Bronchial epithelial cell (primary cell): ENCODE measurements around the gene CLEC4M. TPM values are rescaled to one million over a fixed set of nuclear protein-coding genes. Genes with fewer than 3 reads are reported as not detected.

ENCODE experiments used
- DNase-seq: peaks from one replicate; pipeline ENCODE4 v3.0.0-alpha.2; 2010; ENCODE audit warnings: low read depth
- FAIRE-seq: peaks from 2 replicates; lab custom pipeline; 2011; peaks lifted over from hg19 to GRCh38; lab: Jason Lieb, UNC
- H3K27me3 ChIP-seq: 2 replicates; pipeline ENCODE4 v1.5.1; 2011; ENCODE audit warnings: low read length; ENCODE audit not compliant: control insufficient read depth, insufficient read depth
- H3K36me3 ChIP-seq: 2 replicates; pipeline ENCODE4 v1.5.1; 2011; ENCODE audit warnings: low read length; ENCODE audit not compliant: control insufficient read depth, insufficient read depth
- H3K4me3 ChIP-seq: 2 replicates; pipeline ENCODE4 v1.5.1; 2011; ENCODE audit warnings: mild to moderate bottlenecking, low read depth, low read length, control low read depth
- total RNA-seq: library from RNA; depleted of rRNA; stranded (reverse); fragments of >200 nt; gene quantifications from 2 replicates; pipeline ENCODE4 v1.2.1, GENCODE V29; 2014
- TF ChIP-seq, protein P1 (sequence below): IDR thresholded peaks from 2 replicates; pipeline ENCODE4 v1.5.1; 2011; ENCODE audit warnings: mild to moderate bottlenecking, moderate library complexity, low read length, control low read depth, inconsistent platforms; ENCODE audit not compliant: insufficient read depth, severe bottlenecking

CLEC4M gene
- total RNA-seq, 1 donor from 2014 or later = not detected

- no peak for DNase-seq
- H3K4me3 ChIP-seq = no peak overlapping the region
- no peaks in the 10 kb centered on the region for H3K36me3 ChIP-seq
- TF ChIP-seq, protein P1, sequence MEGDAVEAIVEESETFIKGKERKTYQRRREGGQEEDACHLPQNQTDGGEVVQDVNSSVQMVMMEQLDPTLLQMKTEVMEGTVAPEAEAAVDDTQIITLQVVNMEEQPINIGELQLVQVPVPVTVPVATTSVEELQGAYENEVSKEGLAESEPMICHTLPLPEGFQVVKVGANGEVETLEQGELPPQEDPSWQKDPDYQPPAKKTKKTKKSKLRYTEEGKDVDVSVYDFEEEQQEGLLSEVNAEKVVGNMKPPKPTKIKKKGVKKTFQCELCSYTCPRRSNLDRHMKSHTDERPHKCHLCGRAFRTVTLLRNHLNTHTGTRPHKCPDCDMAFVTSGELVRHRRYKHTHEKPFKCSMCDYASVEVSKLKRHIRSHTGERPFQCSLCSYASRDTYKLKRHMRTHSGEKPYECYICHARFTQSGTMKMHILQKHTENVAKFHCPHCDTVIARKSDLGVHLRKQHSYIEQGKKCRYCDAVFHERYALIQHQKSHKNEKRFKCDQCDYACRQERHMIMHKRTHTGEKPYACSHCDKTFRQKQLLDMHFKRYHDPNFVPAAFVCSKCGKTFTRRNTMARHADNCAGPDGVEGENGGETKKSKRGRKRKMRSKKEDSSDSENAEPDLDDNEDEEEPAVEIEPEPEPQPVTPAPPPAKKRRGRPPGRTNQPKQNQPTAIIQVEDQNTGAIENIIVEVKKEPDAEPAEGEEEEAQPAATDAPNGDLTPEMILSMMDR = no peak
- no peak for FAIRE-seq
- peaks cover 2% of the 10 kb centered on the region for H3K27me3 ChIP-seq
Measured at GRCh38 chr19:7775761-7776160, 12.7 kb downstream of the CLEC4M start.

- Histone ChIP-seq H3K27me3 (peaks cover 2% of the 10 kb centered on the region), H3K36me3 (no peaks in the 10 kb centered on the region), H3K4me3 (no peak overlapping the region)
- TF ChIP-seq, protein P1 = no peak
- DNase-seq (no peak), FAIRE-seq (no peak)
Measured at GRCh38 chr19:7778081-7778480, 15.0 kb downstream of the CLEC4M start.

DNA sequence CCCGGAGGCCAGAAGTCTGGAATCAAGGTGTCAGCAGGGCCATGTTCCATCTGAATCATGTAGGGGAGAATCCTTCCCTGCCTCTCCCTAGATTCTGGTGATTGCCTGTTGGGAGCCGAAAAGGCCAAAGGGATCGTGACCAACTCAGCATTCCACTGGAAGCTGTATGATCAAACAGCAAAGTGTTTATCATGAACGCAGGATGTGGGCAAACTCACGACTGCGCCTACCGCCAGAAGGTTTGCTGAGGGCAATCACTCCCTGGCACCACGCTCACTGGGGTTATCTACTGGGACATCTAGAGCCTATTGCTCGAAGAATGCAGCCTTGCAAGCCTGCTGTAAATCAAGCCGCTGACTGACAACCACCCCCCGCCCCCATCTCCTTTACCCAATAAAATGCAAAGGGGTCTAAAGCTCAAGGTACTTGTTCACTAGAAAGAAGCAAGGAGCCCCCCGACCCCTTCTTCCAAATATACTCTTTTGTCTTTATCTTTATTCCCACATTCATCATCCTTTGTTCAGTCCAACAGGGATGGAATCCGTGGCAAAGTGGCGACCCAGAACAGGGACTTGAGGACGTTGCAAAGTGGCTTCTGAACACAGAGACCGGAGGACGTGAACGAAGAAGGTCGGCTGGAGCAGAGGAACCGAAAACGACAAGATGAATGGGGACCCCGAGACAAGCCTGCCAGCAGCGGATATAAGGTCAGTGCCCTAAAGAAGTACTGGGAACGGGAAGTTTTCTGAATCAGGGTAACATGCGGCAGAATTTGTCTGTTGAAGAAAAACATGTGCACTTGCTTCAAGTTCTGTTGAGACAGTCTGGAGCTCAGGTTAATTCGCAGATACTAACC, 16.8 kb downstream of the CLEC4M start:
- H3K4me3 ChIP-seq = no peak overlapping the region
- DNase-seq (no peak), FAIRE-seq (no peak)
- no peaks in the 10 kb centered on the region for H3K36me3 ChIP-seq
- H3K27me3 ChIP-seq = peaks cover 2% of the 10 kb centered on the region
- TF ChIP-seq, protein P1 = no peak

DNA sequence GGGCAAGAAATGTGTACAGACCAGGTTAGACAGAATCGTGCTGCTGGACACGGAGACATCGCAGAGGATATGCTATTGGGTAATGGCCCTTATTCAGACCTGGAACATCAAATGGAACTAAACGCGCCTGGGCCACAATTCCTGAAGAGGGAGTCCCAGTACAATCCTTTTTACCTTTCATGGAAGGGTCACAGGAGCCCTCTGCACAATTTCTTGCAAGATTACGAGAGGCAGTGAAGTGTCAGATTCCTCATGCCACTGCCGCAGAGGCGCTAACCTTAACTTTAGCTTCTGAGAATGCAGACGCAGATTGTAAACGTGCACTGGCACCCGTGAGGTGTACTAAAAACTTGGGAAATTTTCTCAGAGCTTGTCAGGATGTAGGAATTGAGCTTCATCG, 18.1 kb downstream of the CLEC4M start:
- H3K36me3 ChIP-seq = no peaks in the 10 kb centered on the region
- DNase-seq (no peak), FAIRE-seq (no peak)
- H3K4me3 ChIP-seq = no peak overlapping the region
- H3K27me3 ChIP-seq = peaks cover 2% of the 10 kb centered on the region
- TF ChIP-seq, protein P1 = no peak

GRCh38 chr19:7783991-7784423, 21.0 kb downstream of the CLEC4M start:
- Histone ChIP-seq H3K4me3 (no peak overlapping the region), H3K27me3 (peaks cover 2% of the 10 kb centered on the region), H3K36me3 (no peaks in the 10 kb centered on the region)
- FAIRE-seq (peak; percentile 97), DNase-seq (peak; percentile 90)
- TF ChIP-seq, protein P1 = no peak
